Fibroblast of mammary gland (primary cell): ENCODE data around the gene NKAPD1.

Source experiments
- DNase-seq: peaks from one replicate; pipeline ENCODE4 v3.0.0-alpha.2; 2010; ENCODE audit warnings: low read depth
- H3K4me3 ChIP-seq: 2 replicates; pipeline ENCODE4 v1.5.1; 2011; ENCODE audit warnings: low read depth, mild to moderate bottlenecking, low read length, moderate library complexity; ENCODE audit not compliant: control insufficient read depth
- CTCF ChIP-seq: conservative IDR thresholded peaks from 2 replicates; pipeline ENCODE4 v1.5.1; 2011; ENCODE audit warnings: low read depth, low read length, inconsistent platforms; ENCODE audit not compliant: control insufficient read depth, insufficient read depth

NKAPD1 gene

GRCh38 chr11:112051768-112052167 lies 22.3 kb upstream of the NKAPD1 start:
- no peak for TF ChIP-seq CTCF
- H3K4me3 ChIP-seq: no peak overlapping the region
- DNase-seq: no peak

- DNase-seq: no peak
- no peak overlapping the region for H3K4me3 ChIP-seq
- TF ChIP-seq CTCF: no peak
Observed at GRCh38 chr11:112057170-112057569, 16.9 kb upstream of the NKAPD1 start.

GRCh38 chr11:112058103-112058502 lies 16.0 kb upstream of the NKAPD1 start:
- DNase-seq: no peak
- TF ChIP-seq CTCF: no peak
- no peak overlapping the region for H3K4me3 ChIP-seq

DNA sequence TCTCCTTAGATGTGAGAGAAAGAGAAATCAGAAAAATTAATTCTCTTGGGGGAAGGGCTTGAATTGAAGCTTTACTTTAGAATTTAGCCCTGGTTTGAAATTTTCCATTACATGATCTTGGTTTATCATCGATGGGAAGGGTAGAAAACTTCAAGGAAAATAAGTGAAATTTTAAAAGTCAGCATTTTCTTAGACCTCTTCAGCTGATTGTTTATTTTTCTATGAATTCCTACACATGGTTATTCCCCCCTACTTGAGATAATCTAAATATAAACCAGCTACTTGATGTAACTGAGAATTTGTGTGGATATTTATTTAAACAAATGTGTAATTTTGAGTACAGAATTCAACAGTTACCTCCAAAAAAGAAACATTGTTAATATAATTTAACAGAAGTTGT lies 11.2 kb upstream of the NKAPD1 start:
- H3K4me3 ChIP-seq: no peak overlapping the region
- no peak for TF ChIP-seq CTCF
- no peak for DNase-seq

DNA sequence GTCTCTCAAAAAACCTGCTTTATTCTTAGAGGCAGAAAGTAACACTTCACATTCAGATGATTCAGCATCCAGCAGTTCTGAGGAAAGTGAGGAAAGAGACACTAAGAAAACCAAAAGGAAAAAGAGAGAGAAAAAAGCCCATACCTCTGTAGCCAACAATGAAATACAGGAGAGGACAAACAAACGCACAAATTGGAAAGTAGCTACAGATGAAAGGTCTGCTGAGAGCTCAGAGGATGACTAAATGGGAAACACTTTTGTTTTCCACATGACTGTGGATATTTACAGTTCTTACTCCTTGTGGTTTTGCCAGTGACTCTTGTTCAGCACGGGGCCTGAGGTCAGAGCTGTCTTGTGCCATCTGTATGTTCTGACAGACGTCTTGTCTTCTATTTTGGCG lies 8.6 kb downstream of the NKAPD1 start:
- peak; percentile 86 for DNase-seq
- no peak overlapping the region for H3K4me3 ChIP-seq
- TF ChIP-seq CTCF: no peak

DNA sequence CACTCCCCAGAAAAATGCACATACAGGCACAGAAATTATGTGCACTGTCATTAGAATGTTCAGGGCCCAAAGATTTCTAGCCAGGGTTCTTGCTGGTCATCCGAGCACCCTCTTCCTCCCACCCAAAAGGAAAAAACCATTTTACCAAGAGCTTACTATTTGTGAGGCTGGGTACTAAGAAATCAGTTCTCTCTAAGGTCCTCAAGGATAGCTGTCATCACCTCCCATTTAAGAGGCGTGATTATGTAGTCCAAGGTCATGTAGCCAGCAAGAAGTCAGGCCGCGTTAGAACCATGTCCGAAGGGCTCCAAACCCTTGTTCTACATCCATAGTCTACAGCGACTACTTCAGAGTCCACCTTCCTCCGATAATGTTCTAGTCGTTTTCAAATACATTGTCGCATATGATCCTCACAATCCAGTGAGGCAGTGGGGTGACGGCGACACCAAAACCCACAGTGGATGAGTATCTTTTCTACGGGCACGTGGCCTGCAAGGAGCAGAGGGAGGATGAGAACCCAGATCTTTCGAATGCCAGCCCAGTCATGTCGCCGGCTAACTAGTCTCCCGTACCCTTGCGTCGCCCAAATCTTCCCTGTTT lies 11.8 kb downstream of the NKAPD1 start:
- DNase-seq: peak; percentile 42
- no peak for TF ChIP-seq CTCF
- H3K4me3 ChIP-seq: peak overlapping the region; percentile 98

DNA sequence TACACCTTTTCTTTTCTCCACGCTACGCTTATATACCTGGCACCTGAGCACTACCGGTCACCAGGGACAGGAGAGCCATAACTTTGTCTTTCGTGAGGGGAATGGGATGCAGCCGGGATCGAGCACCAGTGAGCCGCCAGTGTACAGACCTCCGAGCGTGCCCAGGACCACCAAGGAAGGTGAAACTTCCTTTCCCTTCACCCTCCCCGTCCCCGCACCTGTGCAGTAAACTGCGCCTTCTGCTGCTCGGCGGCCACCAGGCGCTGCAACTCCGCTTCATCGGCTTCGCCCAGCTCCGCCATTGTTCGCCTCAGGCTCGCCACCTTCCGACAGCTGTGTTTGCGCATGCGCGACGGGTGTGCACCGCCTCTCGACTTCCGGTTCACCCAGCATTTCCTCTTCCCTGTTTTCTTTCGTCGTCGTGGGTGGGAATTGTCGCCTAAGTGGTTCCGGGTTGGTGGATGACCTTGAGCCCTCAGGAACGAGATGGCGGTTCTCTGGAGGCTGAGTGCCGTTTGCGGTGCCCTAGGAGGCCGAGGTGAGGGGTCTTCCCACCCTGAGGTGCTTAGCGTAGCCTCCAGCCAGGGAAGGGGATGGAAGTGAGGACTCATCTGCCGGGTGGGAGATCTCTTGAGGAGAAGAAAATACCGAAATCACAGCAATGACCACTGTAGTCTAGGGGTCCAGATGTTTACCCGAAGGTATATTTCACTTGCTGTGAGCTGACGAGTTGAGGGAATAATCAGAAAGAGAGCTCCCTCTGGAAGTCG lies 12.5 kb downstream of the NKAPD1 start, which contains the start of the genes SDHD and TIMM8B:
SDHD (plus strand) TSS at position 452 of the 770 bp plus-strand sequence; CDS start at position 487, 35 bp downstream.
TIMM8B (minus strand) TSS at position 335 of the 770 bp plus-strand sequence; CDS start at position 302, 33 bp downstream.
- peak; percentile 24 for TF ChIP-seq CTCF
- peak; percentile 97 for DNase-seq
- H3K4me3 ChIP-seq: peak within 1 kb of the TSS; percentile 98
